HG03196 (cell line): ENCODE data around the gene GLYR1.

Experiments used
- ATAC-seq: cut with Tn5 transposase; IDR thresholded peaks from one replicate; pipeline ENCODE4 v1.9.1; 2021; ENCODE audit not compliant: unreplicated experiment

The GLYR1 gene

GRCh38 chr16:4880006-4880580 lies 33.0 kb upstream of the GLYR1 start:
- ATAC-seq = no peak

- no peak for ATAC-seq
Measured at GRCh38 chr16:4879049-4879448, 32.0 kb upstream of the GLYR1 start.

GRCh38 chr16:4877380-4877685 lies 30.2 kb upstream of the GLYR1 start:
- ATAC-seq = no peak

- ATAC-seq = no peak
Measured at GRCh38 chr16:4876646-4877379, 29.7 kb upstream of the GLYR1 start.

- ATAC-seq = no peak
Measured at GRCh38 chr16:4874666-4875065, 27.6 kb upstream of the GLYR1 start.

- ATAC-seq = no peak
Measured at GRCh38 chr16:4873091-4873490, 26.0 kb upstream of the GLYR1 start.

GRCh38 chr16:4871071-4871470 lies 24.0 kb upstream of the GLYR1 start:
- no peak for ATAC-seq

- ATAC-seq = no peak
Measured at GRCh38 chr16:4870138-4870671, 23.1 kb upstream of the GLYR1 start.

GRCh38 chr16:4869147-4869805 lies 22.2 kb upstream of the GLYR1 start:
- no peak for ATAC-seq

- no peak for ATAC-seq
Measured at GRCh38 chr16:4868535-4868934, 21.4 kb upstream of the GLYR1 start.

- no peak for ATAC-seq
Measured at GRCh38 chr16:4868026-4868425, 20.9 kb upstream of the GLYR1 start.

- no peak for ATAC-seq
Measured at GRCh38 chr16:4866586-4866985, 19.5 kb upstream of the GLYR1 start.

GRCh38 chr16:4865231-4865860 lies 18.3 kb upstream of the GLYR1 start:
- ATAC-seq = no peak

- no peak for ATAC-seq
Measured at GRCh38 chr16:4864728-4865127, 17.6 kb upstream of the GLYR1 start.

GRCh38 chr16:4862639-4863038 lies 15.6 kb upstream of the GLYR1 start:
- no peak for ATAC-seq

GRCh38 chr16:4860727-4861342 lies 13.7 kb upstream of the GLYR1 start:
- ATAC-seq = no peak

GRCh38 chr16:4859900-4860255 lies 12.8 kb upstream of the GLYR1 start:
- ATAC-seq = no peak

GRCh38 chr16:4859190-4859899 lies 12.3 kb upstream of the GLYR1 start:
- ATAC-seq = no peak

GRCh38 chr16:4855804-4856203 lies 8.7 kb upstream of the GLYR1 start:
- ATAC-seq = no peak

- ATAC-seq = no peak
Measured at GRCh38 chr16:4855371-4855770, 8.3 kb upstream of the GLYR1 start.
